GM18511 (cell line): ENCODE measurements around the gene TPO.
"Not testable (repeated sequence)": the region's sequence is repeated elsewhere in the genome, so short reads cannot be mapped to it uniquely, and the experiment has no call there.

Experiments used
- ATAC-seq: cut with Tn5 transposase; IDR thresholded peaks from one replicate; pipeline ENCODE4 v1.9.1; 2021; ENCODE audit warnings: mild to moderate bottlenecking, moderate library complexity; ENCODE audit not compliant: unreplicated experiment

The TPO gene

DNA sequence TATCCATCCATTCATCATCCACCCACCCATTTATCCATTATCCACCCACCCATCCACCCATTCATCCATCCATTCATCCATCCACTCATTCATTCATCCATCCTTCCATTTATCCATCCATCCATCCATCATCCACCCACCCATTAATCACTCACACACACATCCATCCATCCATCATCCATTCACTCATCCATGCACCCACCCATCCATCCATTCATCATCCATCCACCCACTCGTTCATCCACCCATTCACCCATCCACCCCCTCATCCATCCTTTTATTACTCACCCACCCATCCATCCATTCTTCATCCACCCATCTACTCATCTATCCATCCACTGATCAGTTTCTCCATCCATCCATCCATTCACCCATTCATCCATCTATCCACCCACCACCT is 8.1 kb upstream of the TPO start:
- no peak for ATAC-seq

DNA sequence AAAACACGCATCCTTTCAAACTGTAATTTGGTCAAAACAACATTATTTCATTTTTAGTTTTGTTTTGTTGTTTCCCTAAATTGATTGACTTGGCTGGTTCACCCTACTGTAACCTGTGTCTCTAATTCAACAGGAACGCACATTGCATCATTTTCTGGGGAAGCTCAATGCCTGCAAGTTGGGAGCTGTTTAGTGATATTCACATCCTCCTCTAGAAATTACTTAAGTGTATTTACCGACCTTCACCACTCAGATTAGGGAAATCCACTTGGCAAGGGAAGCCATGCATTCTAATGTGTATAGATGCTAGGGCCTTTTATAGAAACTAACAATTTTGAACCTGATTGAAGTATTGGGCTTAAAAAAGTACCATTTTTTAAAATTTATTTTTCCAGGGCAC is 7.3 kb upstream of the TPO start:
- ATAC-seq = no peak

DNA sequence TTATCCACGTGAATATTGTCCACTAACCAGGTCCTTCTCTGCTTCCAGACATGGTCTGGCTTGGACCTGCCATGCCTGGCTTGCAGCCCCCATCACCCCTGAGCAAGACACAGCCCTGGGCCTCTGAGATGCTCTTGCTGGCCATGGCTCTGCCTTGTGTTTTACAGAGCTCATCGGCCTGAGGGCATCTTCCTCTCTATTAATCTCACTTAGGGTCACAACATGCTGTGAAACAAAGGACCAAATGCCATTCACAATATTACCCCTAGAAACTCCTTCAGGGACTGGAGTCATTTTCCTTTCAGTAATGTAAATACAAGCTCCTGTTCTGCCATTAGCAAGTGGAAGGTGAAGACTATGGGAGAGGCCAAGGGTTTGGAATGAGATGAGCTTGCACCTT is 6.8 kb upstream of the TPO start:
- ATAC-seq = no peak

DNA sequence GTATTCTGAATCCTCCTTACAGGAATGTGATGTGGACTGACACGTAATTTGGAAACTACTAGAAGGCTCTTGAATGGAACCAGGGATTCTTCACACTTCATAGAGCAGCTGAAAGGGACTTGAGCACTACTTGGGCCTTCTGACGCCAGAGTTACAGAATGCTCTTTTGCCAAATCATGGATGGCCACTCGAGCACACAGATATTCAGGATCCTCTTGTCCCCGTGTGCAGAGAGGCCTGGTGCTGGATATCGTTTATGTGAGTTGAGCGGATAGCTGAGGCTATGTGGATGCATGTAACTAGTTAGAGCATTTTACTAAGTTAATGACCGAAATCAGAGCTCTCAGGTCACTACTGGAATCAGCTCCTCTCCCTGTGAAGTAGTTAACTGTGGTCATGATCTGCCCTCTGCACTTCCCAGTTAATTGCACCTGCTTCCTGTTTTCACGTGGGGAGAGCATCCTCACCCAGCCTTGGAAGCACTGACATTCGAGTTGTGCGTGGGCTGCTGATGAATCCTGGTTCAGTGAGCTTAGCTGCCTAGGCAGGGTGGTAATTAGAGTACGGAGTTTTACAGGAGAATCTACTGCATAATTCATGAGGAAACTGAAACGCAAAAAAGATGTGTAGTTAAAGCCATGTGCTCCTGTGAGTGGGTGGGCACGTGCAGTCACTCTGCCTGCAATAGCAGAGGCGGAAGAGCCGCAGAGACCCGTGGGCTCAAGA is 5.2 kb upstream of the TPO start:
- ATAC-seq = no peak

DNA sequence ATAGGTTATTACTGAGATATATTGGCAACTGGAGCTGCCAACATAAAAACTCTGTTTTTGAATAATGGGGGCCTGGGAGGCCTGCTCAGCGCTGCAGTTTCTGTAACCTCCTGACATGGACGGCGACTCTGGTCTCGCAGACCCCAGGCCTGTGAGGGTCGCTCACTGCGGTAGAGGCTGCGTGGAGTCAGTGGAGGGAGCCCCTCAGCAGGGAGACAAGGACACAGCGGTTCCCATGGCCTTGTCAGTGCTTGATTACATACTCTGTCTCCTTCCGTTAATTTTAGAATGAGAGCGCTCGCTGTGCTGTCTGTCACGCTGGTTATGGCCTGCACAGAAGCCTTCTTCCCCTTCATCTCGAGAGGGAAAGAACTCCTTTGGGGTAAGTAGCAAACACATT is 858 bp downstream of the TPO start:
- ATAC-seq = no peak

DNA sequence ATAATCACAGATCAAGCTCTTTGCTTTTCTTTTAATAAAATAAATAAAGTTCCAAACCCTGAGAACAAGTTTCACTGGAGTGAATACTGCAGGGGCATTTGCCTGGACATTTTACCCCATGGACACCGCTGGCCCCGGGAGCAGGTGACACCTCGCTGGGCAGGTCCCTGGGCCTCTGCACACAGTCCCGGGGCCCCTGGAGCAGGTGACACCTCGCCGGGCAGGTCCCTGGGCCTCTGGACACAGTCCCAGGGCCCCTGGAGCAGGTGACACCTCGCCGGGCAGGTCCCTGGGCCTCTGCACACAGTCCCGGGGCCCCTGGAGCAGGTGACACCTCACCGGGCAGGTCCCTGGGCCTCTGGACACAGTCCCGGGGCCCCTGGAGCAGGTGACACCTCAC is 1.6 kb downstream of the TPO start:
- not testable (repeated sequence) for ATAC-seq

DNA sequence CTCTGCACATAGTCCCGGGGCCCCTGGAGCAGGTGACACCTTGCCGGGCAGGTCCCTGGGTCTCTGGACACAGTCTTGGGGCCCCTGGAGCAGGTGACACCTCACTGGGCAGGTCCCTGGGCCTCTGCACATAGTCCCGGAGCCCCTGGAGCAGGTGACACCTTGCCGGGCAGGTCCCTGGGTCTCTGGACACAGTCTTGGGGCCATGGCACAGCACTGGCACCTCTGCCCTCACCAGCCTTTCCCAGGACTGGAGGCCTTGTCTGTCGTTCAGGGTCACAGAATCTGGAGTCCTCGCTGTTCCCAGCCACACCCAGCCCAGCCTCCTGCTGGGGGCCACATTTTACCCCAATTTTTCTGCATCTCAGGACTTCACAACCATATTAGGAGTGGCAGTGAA is 2.2 kb downstream of the TPO start:
- no peak for ATAC-seq

DNA sequence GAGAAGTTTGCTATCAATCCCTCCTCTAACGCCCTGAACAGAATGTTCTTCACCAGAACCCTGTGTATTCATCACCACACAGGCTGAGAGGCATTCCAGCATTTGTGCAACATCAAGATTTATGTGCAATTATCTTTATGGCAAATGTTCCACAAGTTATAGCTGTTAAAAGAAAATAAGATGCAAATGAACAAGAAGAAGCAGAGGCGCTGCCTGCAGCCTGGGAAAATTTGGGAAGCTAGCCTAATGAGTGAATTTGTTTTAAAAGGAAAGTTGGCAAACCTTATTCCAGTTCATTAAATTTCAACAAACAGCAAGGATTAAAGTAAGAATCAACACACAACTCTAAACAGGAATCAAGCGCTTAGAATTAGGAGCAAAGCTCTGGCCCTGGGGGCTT is 5.3 kb downstream of the TPO start:
- no peak for ATAC-seq

DNA sequence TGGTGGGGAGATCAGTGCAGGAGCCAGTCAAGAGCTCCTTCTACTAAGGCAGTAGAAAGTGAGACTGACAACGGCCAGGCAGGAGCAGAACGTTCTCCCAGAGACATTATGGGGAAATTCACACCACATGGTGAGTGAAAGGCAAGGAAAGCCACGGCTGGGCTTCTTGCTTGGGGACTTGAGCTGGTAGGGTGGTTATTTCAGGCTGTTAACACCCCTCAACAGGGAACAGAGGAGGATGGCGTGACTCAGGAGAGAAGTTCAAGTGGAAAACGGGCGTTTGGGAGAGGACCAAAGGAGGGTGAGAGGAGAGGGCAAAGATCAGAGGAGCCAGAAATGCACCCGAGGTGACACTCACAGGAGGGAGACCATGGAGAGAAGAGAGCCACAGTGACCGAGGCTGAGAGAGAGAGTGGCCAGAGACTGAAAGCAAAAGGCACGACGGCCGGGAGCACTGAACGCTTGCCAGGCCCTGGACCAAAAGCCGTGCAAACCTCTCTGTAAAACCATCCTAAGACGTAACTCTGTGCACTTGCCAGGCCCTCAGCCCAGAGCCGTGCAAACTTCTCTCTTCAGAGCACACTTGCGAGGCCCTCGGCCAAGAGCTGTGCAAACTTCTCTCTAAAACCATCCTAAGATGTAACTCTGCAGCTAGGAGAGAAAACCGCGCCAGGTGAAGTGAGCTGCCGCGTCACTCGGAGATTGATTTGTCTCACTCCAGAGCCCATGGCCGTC is 7.7 kb downstream of the TPO start:
- no peak for ATAC-seq

DNA sequence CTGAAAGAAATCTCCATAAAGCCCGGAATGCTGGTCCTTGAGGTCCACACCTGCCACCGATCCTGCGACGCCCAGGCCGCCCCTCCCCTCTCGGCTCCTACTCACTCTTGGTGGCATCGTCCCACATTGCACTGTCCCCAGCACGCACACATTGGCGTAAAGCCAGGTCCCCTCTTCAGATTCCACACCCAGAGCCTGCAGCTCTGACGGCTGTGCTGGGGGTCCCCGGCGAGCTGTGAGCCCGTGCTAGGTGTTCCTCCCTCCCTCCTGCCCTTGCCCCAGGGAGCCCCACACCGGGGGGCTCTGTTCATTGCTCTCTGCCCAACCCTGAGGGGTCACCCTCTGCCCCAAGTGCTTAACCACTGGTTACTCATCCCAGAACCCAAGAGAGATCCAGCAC is 8.5 kb downstream of the TPO start:
- no peak for ATAC-seq

DNA sequence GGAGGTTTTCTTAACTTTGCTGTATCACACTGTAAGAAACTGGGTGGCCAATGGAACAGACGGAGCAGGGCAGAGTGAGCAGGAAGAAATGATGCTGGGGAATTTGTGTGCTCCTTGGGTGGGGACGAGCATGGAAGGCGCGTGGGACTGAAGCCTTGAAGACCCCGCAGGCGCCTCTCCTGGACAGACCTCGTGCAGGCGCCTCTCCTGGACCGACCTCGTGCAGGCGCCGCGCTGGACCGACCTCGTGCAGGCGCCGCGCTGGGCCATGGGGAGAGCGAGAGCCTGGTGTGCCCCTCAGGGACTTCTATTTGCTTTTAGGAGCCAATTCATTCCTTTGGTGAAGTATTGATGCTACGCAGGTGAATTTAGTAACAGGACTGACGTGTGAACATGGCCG is 8.9 kb downstream of the TPO start:
- ATAC-seq = no peak

DNA sequence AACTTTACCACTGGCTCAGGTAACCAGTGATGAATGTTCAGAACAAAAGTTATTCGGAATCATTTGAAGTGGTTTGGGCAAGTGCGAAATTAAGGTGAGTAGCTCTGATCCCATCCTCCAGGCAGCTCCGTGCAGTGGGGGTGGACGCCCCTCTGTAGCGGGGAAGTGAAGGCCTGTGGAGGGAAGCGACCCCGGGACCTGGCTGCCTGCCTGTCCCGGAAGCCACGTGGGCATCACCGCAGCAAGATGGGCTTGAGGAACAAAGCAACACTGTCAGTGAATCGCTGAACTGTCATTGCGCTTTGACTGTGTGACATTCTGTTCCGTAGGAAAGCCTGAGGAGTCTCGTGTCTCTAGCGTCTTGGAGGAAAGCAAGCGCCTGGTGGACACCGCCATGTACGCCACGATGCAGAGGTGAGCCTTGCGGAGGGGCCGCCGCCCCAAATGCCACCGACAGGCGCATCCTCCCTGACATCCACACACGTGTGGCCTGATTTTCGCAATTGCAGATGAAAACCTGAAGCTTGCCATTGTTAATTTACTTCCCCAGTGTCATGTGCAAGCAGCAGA is 9.5 kb downstream of the TPO start:
- ATAC-seq = no peak

DNA sequence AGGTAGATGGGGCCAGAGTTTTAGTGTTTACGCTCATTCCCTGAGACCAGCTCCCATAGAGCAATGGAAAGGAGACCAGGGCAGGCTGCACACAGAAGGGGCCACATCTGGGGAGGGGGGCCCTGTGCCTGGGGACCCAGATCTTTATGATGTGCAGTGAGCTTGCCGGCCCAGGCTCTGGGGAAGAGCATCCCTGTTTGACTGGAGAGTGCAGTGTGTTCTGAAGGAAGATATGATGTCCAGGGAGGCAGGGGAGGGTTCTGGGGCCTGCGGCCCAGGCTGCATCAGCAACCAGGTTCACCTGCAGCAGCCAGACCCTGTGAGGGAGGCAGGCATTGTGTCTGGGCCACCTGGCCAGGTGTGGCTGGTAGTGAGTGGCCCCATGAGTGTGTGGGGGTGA is 13.8 kb downstream of the TPO start:
- ATAC-seq = no peak

DNA sequence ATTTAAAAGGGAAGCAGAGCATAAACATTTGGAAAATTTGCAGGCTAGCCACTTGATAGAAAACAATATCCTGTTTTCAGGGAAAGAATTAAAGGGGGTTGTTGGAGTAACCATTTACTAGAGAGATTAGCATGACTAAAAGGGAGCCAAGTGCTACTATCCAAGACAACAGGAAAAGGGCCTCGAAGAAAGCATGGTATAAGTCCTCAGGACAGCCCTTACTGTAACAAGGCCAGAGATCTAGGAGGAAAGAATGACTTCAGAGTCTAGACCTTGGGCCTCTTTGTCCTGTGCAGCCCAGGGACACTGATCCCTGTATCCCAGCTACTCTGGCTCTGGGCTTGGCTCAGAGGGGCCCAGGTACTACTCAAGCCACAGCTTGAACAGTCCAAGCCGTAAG is 16.6 kb downstream of the TPO start:
- no peak for ATAC-seq

DNA sequence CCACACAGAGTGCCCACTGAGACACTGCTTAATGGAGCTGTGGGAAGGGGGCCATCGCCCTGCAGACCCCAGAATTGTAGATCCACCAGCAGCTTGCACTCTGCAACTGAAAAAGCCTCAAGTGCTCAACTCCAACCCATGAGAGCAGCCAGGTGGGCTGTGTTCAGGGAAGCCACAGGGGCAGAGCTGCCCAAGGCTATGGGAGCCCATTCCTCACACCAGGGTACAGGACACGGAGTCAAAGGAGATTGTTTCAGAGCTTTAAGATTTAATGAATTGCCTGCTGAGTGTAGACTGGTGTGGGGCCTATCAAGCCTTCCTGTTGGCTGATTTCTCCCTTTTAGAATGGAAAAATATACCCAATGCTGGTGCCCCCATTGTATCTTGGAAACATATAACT is 17.2 kb downstream of the TPO start:
- no peak for ATAC-seq

DNA sequence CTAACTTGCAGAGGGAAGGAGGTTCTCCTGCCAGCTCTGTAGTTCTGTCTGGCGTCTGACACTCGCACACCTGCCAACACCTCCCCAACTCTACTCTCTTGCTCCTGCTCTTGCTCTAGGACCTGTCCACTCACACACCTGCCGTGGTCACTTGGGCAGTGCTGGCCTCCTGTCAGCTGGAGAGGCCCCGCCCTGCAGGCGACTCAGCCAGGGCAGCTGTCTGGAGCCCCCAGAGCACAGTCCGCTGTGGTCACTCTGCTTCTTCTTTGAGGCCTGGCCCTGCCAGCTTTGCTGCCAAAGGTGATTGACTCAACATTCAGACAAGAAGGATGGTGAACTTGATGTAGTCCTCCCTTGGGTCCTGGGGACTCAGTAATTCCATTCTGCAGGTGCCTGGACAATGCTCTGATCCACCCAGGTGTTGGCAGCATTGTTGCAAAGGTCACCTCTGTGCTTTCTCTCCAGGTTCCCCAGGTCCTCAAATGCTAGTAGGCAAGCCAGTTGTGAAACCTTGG is 18.7 kb downstream of the TPO start:
- ATAC-seq = no peak

DNA sequence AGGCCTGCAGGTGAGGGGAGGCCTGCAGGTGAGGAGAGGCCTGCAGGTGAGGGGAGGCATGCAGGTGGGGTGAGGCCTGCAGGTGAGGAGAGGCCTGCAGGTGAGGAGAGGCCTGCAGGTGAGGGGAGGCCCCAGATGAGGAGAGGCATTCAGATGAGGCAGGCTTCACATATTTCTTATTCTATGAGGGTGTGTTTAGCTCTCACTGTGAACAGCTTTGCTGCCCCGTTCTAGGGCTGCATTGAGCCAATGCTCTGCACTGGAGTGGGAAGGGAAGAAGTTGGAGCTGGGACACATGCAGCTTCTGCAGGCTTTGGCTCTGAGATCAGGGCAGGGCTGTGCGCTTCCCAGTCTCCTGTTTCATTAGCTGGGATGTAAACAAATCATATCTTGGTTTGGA is 19.5 kb downstream of the TPO start:
- ATAC-seq = no peak

DNA sequence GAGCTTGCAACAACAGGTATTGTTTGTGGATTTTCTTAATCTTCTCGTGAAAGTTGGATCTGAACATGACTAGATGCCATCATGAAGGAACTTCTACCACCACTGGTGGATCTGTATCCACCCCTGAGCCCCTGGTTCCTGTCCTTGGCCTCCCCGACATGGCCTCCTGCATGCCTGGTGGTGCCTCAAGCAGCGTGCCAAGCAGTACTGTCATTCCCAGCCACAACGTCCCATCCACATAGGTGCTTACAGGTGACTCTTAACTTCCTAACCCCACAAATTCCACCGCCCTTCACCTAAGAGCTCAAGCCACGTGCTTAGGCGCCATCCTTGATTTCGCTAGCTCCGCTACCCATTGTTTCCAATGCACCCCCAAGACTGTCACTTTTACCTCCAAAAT is 23.1 kb downstream of the TPO start:
- no peak for ATAC-seq

DNA sequence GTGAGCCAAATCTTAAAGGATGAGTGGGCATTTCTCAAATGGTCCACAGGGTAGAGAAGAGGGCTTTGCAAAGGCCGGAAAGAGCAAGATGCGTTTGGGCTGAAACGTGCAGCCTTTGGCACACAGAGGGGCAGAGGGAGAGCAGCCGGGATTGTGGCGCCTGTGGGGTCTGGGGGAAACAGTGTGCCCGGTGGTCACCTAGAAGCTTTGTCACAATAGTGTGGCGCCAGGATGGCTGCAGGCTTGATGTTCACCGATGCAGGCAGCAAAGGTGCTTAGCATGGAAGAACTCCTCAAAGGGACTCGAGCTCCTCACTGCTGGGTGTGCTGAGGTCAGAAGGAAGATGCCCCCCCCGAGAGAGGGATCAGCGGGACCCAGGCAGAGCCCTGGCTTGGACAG is 23.8 kb downstream of the TPO start:
- ATAC-seq = no peak

DNA sequence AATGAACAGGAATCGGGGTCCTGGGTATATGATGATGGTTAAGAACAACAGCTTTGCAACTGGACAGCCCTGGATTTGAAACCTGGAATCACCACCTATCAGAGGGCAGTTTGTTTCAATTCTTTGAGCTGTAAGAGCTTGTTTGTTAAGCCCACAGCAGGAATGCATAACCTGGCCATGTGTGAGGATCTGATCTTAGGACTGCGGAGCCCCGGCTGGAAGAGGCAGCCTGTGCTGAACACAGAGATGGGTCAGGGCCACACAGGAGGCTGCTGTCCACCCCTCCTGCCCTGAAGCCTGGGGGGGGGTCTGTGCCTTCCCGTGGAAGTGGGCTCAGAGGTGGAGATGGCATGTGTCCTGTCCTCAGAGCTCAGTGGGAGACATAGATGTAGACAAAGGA is 24.3 kb downstream of the TPO start:
- no peak for ATAC-seq

DNA sequence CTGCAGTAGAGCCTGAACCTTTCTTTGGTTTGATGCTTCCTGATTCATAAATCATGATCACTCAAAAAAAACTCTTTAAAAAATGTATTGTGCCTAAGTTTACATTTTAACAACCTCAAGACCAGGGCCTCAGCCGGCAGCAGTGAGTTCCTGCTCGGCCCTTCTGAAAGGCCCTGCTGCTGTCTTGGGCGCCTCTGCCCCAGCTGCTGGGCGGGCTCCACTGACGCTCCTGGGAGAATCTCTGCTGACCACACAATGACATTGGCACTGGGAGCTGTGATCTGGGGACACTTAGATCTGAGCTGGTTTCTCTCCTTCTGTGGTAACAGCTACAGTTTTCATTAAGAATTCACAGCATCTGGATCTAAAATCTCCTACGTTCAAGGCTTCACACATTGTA is 25.7 kb downstream of the TPO start:
- no peak for ATAC-seq

DNA sequence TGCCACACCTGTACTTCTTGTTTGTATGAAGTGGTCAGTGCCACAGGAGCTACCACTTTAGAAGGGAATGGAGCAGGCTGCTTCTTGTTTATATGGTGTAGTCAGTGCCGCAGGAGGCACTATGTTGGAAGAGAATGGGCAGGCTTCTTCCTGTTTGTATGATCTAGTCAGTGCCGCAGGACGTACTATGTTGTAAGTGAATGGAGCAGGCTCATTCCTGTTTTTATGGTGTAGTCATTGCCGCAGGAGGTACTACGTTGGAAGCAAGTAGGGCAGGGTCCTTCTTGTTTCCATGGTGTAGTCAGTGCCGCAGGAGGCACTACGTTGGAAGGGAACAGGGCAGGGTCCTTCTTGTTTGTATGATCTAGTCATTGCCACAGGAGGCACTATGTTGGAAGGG is 27.3 kb downstream of the TPO start:
- ATAC-seq = no peak
